ENCODE data around the gene MBOAT2. TPM values are rescaled to one million over a fixed set of nuclear protein-coding genes. Genes with fewer than 3 reads are reported as not detected.
"Not testable (repeated sequence)": the region's sequence is repeated elsewhere in the genome, so short reads cannot be mapped to it uniquely, and the experiment has no call there.

MBOAT2 gene
- total RNA-seq, 1 donor from 2014 or later: 40.7 TPM

DNA sequence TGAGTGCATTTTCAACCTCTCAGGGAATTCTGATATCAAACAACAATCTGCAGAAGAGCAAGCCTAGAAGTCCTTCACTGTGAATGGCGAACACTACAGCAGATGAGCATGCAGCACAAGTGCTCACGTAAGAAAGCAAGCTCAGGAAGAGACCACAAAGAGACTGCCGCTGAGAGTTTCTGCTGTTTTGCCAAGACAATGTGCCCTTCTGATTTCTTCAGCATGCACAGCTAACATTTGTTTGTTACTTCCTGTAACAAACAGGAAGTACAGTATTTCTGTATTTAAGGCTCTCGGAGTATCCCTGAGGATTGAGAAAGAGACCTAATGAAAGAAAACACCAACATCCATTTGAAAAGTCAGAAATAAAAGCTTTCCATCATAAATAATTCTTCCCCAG, 45.9 kb downstream of the MBOAT2 start:
- DNase-seq (ENCODE audit: low spot score): no peak

GRCh38 chr2:8956774-8957173, 46.7 kb downstream of the MBOAT2 start:
- DNase-seq (ENCODE audit: low spot score): no peak

GRCh38 chr2:8954990-8955389, 48.5 kb downstream of the MBOAT2 start:
- DNase-seq (ENCODE audit: low spot score): no peak

GRCh38 chr2:8953525-8953924, 50.0 kb downstream of the MBOAT2 start:
- no peak for DNase-seq (ENCODE audit: low spot score)

DNA sequence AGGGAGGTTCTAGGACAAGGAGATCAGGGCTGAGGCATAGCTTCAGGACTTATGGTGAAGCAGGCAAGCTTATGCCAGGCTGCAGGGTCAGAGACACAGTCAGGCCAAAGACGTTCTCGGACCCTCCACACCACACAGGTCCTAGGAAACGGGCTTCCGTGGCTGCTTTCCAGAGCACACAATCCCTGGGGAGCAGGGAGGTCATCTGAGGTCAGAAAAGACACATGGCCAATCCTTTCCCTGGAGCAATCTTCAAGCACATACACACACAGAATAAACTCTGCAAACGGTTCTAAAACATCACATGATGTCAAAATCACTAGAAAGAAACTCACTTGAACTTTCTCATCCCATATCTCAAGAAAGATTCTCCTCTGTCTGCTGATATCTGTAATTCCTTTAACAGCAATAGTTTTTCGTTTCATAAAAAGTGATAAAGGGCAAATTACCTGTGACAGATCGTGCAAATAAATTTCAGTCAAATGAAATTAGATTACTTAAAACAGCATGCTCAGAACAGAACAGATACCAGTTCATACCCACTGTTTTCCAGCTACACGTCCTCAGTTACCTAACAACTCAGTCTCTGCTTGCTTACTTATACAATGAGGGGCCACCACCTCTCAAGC, 63.9 kb downstream of the MBOAT2 start:
- DNase-seq (ENCODE audit: low spot score): no peak

- DNase-seq (ENCODE audit: low spot score): no peak
Measured at GRCh38 chr2:8938384-8938783, 65.1 kb downstream of the MBOAT2 start.

- DNase-seq (ENCODE audit: low spot score): no peak
Measured at GRCh38 chr2:8935982-8936381, 67.5 kb downstream of the MBOAT2 start.

DNA sequence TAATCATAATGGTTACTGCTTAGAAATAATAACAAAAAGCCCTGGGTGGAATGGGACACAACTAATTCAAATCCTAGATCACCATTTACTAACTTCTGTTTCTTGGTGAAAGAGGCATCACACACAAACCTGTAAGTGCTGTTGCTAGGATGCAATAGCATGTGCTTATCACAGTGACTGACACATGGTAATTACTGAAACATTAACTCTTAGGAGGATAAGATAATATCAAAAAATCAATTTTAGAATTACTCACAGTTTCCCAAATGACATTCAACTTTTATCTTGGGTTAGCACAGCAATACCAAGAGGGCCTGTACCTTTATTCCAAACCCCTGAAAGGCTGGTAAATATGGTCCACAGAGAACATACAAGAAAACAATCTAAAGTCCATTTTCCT, 69.1 kb downstream of the MBOAT2 start:
- DNase-seq (ENCODE audit: low spot score): no peak

DNA sequence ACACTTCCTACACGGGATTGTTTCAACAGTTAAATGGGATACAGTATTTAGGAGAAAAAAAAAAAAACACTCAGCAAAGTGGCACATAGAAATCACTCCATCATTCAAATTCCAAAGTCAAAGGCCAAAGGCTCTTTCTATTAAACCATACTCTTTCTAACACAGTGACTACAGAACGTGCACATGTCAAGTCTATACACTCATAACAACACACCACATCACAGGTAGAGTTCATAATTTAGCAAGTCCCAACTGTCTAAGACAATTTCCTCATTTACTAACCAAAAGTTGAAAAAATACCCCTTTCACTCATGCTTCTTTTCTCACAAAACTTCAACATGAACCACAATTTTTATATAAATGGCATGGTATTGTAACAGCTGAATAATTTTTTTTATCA, 70.8 kb downstream of the MBOAT2 start:
- no peak for DNase-seq (ENCODE audit: low spot score)

DNA sequence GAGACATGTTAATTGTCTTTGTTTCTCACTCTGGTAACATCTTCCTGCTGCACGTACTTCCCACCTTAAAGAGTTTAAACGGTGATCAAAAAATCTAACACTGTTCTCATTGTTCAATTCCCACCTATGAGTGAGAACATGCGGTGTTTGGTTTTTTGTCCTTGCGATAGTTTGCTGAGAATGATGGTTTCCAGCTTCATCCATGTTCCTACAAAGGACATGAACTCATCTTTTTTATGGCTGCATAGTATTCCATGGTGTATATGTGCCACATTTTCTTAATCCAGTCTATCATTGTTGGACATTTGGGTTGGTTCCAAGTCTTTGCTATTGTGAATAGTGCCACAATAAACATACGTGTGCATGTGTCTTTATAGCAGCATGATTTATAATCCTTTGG, 73.3 kb downstream of the MBOAT2 start:
- not testable (repeated sequence) for DNase-seq (ENCODE audit: low spot score)

- no peak for DNase-seq (ENCODE audit: low spot score)
Measured at GRCh38 chr2:8929128-8929527, 74.4 kb downstream of the MBOAT2 start.

- DNase-seq (ENCODE audit: low spot score): peak; percentile 46
Measured at GRCh38 chr2:8927510-8928455, 75.7 kb downstream of the MBOAT2 start.

DNA sequence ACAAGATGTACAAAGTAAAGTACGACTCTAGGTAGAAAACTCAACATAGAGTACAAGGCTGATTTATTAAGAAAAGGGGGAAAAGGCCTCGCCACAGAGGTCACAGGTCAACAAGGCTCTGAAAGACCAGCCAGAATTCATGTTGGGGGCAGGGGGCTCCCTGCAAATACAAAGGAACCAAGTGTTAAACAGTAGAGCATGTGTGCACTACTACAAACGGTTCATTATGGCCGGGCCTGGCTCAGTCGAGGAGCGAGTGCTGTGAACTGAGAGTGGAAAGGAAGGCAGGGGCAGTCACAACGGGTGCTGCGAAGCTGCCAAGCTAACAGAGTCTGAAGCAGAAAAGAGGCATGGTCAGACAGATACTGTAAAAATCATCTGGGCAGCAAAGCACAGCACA, 77.1 kb downstream of the MBOAT2 start:
- no peak for DNase-seq (ENCODE audit: low spot score)

DNA sequence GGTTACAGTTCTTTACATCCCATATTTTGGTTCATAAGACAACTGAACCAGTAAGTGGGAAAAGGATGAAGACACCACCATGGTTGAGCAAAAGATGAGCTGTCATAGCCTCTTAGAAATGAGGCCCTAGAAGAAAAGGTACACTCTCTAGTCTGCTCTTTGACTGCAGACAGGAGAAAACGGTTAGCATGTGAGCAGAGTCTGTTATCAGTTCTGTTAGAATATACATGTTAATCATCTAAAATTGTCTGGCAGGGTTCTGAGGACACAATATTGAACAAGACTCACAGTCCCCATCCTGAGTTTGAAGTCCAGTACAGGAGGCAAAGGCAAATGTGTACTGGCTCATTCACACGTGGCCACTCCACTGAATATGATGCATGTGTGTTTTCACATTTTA, 78.1 kb downstream of the MBOAT2 start:
- no peak for DNase-seq (ENCODE audit: low spot score)

GRCh38 chr2:8923183-8923582, 80.3 kb downstream of the MBOAT2 start:
- DNase-seq (ENCODE audit: low spot score): no peak

GRCh38 chr2:8922431-8922830, 81.1 kb downstream of the MBOAT2 start:
- no peak for DNase-seq (ENCODE audit: low spot score)

GRCh38 chr2:8918412-8918811, 85.1 kb downstream of the MBOAT2 start:
- DNase-seq (ENCODE audit: low spot score): no peak

DNA sequence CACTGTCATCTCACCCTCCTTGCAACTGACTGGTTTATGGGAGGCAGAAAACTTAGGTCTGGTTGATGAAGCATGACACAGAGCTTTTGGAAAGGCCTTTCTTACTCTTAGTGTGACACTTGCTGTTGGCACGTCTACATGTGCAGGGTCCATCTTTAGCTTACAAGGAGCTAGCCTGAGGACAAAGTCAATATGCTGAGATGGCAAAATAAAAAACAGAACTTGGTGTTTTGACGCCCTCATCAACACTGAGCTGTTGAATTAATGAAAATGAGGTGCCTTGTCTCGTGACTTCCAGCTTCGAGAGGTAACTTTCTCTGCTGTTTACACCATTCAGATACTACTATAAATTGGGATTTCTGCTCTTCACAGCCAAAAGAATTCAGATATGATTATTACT, 87.5 kb downstream of the MBOAT2 start:
- DNase-seq (ENCODE audit: low spot score): no peak

DNA sequence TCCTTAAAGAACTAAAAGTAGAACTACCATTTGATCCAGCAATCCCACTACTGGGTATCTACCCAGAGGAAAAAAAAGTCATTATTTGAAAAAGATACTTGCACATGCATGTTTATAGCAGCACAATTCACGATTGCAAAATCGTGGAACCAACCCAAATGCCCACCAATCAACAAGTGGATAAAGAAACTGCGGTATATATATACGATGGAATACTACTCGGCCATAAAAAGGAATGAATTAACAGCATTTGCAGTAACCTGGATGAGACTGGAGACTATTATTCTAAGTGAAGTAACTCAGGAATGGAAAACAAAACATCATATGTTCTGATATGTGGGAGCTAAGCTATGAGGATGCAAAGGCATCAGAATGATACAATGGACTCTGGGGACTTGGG, 89.7 kb downstream of the MBOAT2 start:
- not testable (repeated sequence) for DNase-seq (ENCODE audit: low spot score)

DNA sequence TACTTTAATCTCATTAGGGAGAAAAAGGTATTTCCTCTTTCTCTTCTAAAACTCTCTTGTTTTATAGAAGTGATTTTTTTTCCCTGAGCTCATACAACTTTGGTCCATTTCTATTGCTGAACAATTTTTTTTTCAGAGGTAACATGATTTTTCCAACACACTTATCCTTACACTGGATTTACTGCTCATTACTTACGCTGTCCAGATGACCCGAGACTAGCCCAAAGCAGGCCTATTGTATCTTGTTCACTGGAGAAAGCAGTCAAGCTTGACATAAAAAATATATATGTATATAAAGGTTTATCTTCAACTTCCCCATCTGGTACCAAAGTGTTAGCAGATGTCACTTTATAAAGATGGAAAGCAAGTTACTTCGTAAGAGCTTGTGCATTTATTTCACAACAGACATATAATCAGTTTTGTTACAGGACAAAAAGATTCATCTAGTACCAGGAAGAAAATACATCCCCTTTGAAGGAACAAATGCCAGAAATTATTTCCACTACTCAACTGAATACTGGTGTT, 95.7 kb downstream of the MBOAT2 start:
- DNase-seq (ENCODE audit: low spot score): no peak

- not testable (repeated sequence) for DNase-seq (ENCODE audit: low spot score)
Measured at GRCh38 chr2:8903924-8904323, 99.6 kb downstream of the MBOAT2 start.

DNA sequence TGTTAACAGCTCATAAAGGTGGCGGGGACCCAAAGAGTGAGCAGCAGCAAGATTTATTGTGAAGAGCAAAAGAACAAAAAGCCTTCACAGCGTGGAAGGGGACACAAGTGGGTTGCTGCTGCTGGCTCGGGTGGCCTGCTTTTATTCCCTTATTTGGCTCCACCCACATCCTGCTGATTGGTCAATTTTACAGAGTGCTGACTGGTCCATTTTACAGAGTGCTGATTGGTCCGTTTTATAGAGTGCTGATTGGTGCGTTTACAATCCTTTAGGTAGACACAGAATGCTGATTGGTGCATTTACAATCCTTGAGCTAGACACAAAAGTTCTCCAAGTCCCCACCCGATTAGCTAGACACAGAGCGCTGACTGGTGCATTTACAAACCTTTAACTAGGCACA, 100.7 kb downstream of the MBOAT2 start:
- DNase-seq (ENCODE audit: low spot score): not testable (repeated sequence)

GRCh38 chr2:8897206-8897605, 106.3 kb downstream of the MBOAT2 start:
- not testable (repeated sequence) for DNase-seq (ENCODE audit: low spot score)

Data from ureter (tissue), 1 donor.